Type B pancreatic cell (in vitro differentiated cells): ENCODE data around the gene DHRS3. TPM values are rescaled to one million over a fixed set of nuclear protein-coding genes. Genes with fewer than 3 reads are reported as not detected.

Experiments used
- DNase-seq: peaks from one replicate; pipeline ENCODE4 v3.0.0; 2021; ENCODE audit warnings: mixed read lengths; ENCODE audit not compliant: unreplicated experiment; ENCODE audit errors: extremely low spot score
- H3K27ac Mint-ChIP-seq: 2 replicates; pipeline ENCODE4 v1.8.0; 2021; ENCODE audit warnings: mild to moderate bottlenecking, mixed read lengths
- H3K27me3 Mint-ChIP-seq: 2 replicates; pipeline ENCODE4 v1.8.0; 2021; ENCODE audit warnings: mixed read lengths
- H3K36me3 Mint-ChIP-seq: 2 replicates; pipeline ENCODE4 v1.8.0; 2021; ENCODE audit warnings: mixed read lengths
- H3K4me1 Mint-ChIP-seq: one replicate; pipeline ENCODE4 v1.8.0; 2021; ENCODE audit warnings: mixed read lengths; ENCODE audit not compliant: unreplicated experiment
- H3K4me3 Mint-ChIP-seq: 2 replicates; pipeline ENCODE4 v1.8.0; 2021; ENCODE audit warnings: mild to moderate bottlenecking, mixed read lengths
- H3K9me3 Mint-ChIP-seq: 2 replicates; pipeline ENCODE4 v1.8.0; 2021; ENCODE audit warnings: mixed read lengths
- total RNA-seq: library from RNA; stranded (reverse); gene quantifications from 2 replicates; pipeline ENCODE4 v1.2.1, GENCODE V29; 2021; ENCODE audit warnings: low replicate concordance
- TF ChIP-seq, protein P1 (sequence below): fragments of 200-600 bp; sonication (generic); conservative IDR thresholded peaks from 2 replicates; pipeline ENCODE4 v1.5.0; 2021; ENCODE audit warnings: antibody characterized with exemption, mild to moderate bottlenecking

Gene DHRS3
- total RNA-seq, 1 donor from 2014 or later, result 143 TPM

DNA sequence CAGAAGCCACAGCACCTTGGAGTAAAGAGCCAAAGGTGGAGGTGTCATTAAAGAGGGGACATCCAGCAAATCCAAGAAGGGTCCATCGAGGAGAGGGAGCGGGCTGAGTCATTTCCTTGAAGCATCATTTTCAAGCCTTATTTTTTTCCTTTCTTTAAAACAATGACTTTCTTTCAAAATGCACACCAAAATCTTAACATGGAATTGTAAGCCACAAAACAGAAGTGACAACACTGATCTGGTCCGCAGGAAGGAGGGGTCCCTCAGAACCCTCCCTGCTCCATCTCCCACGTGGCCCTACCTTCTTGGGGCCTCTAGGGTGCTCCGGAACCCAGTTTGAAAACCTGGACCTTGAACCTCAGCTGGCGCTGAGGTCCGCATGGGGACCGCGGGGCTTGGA, 14.8 kb downstream of the DHRS3 start:
- Mint-ChIP-seq H3K36me3 (peaks cover 27% of the 10 kb centered on the region), H3K27me3 (no peaks in the 10 kb centered on the region), H3K9me3 (no peaks in the 10 kb centered on the region), H3K27ac (no peak overlapping the region), H3K4me3 (peak overlapping the region; percentile 17), H3K4me1 (peaks cover 55% of the 10 kb centered on the region)
- no peak for DNase-seq
- TF ChIP-seq, protein P1, sequence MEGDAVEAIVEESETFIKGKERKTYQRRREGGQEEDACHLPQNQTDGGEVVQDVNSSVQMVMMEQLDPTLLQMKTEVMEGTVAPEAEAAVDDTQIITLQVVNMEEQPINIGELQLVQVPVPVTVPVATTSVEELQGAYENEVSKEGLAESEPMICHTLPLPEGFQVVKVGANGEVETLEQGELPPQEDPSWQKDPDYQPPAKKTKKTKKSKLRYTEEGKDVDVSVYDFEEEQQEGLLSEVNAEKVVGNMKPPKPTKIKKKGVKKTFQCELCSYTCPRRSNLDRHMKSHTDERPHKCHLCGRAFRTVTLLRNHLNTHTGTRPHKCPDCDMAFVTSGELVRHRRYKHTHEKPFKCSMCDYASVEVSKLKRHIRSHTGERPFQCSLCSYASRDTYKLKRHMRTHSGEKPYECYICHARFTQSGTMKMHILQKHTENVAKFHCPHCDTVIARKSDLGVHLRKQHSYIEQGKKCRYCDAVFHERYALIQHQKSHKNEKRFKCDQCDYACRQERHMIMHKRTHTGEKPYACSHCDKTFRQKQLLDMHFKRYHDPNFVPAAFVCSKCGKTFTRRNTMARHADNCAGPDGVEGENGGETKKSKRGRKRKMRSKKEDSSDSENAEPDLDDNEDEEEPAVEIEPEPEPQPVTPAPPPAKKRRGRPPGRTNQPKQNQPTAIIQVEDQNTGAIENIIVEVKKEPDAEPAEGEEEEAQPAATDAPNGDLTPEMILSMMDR, result no peak

DNA sequence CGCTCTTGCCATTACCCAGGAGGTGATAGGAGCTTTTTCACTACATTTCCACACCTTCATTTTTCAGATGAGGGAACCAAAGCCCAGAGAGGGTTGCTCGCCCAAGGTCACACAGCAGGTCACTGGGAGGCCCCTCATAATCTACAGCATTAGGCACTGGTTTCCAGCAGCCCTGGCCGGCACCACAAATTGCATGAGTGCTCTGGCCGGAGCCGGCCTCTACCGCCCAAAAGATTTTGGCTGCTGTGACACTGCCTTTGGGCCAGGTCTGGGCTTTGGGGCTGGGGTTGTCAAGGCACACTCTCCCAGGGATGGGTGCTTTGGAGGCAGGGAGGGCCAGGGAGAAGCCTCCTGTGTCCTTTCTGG, 15.4 kb downstream of the DHRS3 start:
- TF ChIP-seq, protein P1, result no peak
- no peak for DNase-seq
- peaks cover 61% of the 10 kb centered on the region for H3K4me1 Mint-ChIP-seq
- H3K27ac Mint-ChIP-seq, result no peak overlapping the region
- no peaks in the 10 kb centered on the region for H3K27me3 Mint-ChIP-seq
- no peak overlapping the region for H3K4me3 Mint-ChIP-seq
- no peaks in the 10 kb centered on the region for H3K9me3 Mint-ChIP-seq
- peaks cover 22% of the 10 kb centered on the region for H3K36me3 Mint-ChIP-seq

DNA sequence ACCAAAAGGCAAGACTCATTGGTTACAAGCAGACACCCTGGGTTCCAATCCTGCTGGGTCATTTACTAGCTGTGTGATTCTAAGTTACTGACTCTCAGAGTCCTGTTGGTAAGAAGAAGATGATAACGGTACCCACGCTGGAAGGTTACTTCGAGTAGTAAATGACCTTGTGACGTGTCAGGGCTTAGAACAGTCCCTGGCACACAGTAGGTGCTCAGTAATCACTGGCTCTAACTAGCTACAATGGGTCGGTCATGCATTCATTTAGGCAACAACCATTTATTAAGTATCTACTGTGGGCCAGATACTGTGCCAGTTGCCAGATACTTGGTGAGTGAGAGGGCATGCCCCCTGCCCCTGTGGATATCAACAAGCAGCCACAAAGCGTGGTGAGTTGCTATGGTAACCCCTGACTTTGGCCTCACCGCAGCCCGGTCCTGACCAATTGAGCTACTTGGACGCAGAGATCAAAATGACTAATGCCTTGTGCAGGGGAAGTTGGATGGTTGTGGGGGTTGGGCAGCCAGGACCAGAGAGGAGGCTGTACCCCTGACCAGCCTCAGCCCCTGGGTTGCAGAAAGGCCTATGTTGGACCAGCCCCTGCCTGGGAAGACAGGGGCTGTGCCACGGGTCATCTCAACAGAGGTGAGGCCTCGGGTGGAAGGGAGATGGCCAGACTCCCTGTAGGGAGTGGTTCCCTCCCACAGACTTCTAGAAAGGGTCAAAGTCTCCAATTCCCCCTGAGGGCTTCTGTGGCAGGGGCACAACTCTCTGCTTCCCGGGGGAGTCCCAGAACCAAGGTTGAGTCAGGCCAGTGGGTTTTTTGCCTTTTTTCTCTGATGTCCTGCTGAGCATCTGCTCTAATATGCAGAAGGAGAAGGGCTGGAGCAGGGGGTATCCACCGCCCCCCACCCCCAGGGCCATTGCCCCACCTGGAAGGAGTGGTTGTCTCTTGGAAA, 16.0 kb downstream of the DHRS3 start:
- Mint-ChIP-seq H3K4me1 (peaks cover 66% of the 10 kb centered on the region), H3K27me3 (no peaks in the 10 kb centered on the region), H3K36me3 (peaks cover 17% of the 10 kb centered on the region), H3K27ac (peak overlapping the region; percentile 72), H3K4me3 (peak overlapping the region; percentile 70), H3K9me3 (no peaks in the 10 kb centered on the region)
- TF ChIP-seq, protein P1, result no peak
- DNase-seq, result no peak

DNA sequence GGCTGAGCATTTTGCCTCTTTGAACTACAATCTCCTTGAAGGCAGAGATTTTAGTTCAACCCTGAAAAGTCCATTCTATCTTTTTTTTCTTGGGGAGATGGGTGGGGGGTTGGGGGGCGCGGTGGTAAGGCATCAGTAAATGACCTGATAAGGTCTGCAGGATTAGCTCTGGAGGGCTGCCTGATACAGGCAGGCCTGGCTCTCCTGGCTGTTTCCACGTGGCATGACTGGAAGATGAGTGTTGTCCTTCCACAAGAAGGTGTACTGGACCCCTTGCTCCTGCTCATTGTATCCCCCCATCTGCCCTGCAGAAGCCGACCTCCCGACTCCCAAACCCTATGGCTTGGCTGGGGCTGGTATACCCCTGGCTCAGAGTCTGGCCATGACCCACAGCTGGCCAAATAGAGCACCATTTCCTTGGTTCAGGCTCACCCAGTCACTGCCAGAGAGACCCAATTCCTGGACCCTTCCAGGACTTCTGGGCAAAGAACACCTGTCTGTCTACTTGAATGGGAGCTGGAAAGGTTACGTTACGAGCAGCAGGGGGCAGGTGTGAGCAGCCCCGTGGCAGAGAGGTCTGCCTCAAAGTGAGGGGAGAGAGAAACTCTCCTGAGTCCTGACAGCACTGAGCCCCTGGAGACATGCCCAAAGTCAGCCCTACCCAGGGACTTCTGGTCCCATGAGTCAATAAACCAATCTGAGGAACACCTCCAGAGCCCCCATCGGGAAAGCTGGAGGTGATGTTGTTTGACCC, 17.0 kb downstream of the DHRS3 start:
- TF ChIP-seq, protein P1, result peak; percentile 60
- DNase-seq, result no peak
- H3K27me3 Mint-ChIP-seq, result no peaks in the 10 kb centered on the region
- H3K4me1 Mint-ChIP-seq, result peaks cover 70% of the 10 kb centered on the region
- peak overlapping the region; percentile 62 for H3K4me3 Mint-ChIP-seq
- H3K36me3 Mint-ChIP-seq, result peaks cover 12% of the 10 kb centered on the region
- H3K27ac Mint-ChIP-seq, result peak overlapping the region; percentile 72
- no peaks in the 10 kb centered on the region for H3K9me3 Mint-ChIP-seq

DNA sequence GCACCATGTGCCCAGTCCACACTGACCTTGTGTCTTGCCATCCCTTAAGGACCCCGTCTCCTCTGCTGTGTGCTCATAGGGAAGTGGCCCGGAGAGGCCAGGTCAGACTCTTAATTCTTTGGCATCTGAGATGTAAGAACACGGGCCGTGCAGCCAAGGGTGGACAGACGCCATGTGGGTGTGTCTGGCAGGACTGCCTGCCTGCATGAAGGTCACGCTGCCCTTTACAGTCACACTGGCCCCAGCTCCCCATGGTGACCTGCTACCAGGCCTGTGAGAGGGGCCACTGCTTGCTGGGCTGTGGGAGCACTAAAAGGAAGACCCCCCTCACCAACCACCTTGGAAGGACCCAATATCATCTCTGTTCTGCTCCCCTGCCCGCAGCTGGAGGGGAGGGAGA, 17.7 kb downstream of the DHRS3 start:
- Mint-ChIP-seq H3K9me3 (no peaks in the 10 kb centered on the region), H3K27me3 (no peaks in the 10 kb centered on the region), H3K4me1 (peaks cover 70% of the 10 kb centered on the region), H3K4me3 (no peak overlapping the region), H3K27ac (peak overlapping the region; percentile 57), H3K36me3 (peaks cover 9% of the 10 kb centered on the region)
- TF ChIP-seq, protein P1, result no peak
- no peak for DNase-seq
